HS-5 (cell line): ENCODE measurements around the gene ABI3.

Experiments used
- DNase-seq: peaks from one replicate; pipeline ENCODE4 v3.0.0-alpha.2; 2012; ENCODE audit warnings: low read depth

ABI3 gene

DNA sequence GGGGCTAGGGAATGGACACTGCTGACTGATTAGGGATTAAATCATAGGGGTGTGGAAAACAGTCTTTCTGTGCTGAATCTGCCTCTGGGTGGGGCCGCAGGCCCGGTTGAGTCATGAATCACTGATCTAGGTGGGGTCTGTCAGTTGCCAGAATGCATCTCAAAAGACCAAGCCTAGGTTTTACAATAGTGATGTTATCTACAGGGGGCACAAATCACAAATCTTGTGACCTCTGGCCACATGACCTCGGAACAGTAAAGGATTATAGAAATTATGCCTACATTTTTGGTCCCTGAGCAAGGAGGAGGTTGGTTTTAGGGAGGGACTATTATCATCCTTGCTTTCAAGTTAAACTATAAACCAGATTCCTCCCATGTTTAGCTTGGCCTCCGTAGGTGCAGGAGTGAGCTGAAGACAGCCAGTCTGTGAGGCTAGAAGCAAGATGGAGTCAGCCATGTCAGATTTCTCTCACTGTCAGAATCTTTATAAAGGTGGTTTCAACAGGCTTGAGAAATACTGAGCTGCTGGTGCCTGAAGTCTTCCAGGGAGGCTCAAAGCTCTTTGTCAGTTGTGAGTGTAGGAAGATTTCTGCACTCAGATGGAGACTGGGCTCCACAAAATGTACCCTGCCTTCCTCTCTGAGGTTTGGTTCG, 13.0 kb upstream of the ABI3 start:
- no peak for DNase-seq

DNA sequence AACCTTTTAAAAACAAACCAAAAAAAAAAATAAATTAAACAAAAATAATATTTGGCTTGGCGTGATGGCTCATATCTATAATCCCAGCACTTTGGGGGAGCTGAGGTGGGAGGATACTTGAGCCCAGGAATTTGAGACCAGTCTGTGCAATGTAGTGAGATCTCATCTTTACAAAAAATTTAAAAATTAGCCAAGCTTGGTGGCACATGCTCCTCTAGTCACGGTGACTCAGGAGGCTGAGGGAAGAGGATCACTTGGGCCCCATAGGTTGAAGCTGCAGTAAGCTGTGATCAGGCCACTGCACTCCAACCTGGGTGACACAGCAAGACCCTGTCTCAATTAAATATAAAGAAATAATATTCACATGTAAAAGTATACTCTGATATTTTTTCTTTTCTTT, 12.3 kb upstream of the ABI3 start:
- DNase-seq, result no peak

DNA sequence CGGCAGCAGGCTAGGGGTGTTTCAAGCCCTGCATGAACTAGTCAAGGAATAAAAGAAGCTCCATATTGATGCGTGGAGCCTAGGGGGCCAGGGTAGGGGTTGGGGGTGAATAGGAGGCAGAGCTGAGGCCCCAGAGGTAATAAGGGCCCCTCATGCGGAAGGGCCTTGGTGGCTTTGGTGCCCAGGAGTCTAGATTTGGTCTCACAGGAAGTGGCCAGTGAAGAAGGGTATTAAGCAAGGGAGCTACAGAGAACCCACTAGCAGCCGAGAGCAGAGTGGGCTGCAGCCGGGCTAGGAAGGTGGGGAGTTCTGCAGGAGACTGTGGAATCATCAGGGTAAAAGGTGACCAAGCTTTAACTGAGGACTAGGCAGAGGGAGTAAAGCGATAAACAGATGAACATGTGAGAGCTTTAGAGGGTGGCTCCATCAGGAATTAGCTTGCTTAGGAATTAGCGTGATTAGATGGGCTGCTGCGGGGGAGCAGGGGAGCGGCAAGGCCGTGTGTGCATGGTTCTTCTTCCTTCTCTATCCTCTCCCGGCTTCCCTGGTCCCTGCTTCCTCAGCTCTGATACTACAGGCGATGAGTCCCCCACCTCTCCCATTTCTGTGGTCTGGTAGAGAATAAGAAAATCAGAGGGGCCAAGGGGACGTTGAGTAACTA, 10.0 kb upstream of the ABI3 start:
- DNase-seq, result no peak

DNA sequence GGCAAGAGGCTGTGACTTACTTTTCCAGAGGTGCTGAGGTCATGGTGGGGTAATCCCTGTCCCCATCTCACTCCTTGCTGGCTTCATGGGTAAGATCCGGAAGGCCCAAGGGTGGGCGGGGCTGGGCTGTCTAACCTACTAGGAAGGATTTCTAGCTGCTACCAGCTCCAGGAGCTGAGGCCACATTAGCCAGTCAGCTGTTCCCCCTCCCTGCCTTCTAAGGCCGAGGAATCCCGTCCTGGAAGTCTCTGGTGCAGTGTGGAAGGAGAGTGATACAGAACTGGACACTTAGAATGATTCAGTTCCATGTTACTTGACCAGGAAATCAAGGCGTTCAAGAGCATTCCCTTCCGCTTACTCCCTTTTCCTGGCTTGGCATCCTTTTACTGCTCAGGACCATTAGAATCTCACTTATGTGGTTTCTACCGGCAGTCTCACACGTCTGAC, 9.0 kb upstream of the ABI3 start:
- DNase-seq, result no peak

DNA sequence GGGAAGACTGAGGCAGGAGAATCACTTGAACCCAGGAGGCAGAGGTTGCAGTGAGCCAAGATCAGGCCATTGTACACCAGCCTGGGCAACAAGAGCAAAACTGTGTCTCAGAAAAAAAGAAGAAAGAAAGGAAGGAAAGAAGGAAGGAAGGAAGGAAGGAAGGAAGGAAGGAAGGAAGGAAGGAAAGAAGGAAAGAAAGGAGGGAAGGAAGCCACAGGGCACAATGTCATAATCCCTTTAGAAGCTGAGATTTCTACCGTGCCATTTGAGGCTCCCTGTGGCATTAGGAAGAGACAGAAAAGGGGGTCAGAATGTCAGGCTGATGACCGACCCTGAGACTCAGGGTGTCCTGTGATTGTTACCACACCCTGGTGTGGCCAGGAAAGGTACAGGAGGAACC, 6.7 kb upstream of the ABI3 start:
- DNase-seq, result no peak

DNA sequence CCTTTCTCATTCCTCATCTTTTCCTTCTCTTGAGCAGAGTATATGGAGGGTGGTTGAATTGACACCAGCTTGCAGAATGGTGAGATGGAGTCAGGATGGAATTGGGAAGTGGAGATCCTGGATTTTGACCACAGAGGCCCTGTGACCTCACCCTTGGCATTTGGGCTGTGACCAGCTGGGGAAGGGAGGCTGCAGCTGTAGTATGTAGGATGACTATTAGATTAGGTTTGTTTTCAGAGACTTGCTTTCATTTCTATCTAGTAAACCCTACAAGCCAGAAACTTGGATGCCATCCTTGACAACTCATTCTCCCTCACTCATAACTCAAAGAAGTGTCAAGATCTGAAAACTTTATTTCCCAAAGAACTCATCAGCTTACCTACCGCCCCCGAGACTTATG, 6.0 kb upstream of the ABI3 start:
- no peak for DNase-seq

DNA sequence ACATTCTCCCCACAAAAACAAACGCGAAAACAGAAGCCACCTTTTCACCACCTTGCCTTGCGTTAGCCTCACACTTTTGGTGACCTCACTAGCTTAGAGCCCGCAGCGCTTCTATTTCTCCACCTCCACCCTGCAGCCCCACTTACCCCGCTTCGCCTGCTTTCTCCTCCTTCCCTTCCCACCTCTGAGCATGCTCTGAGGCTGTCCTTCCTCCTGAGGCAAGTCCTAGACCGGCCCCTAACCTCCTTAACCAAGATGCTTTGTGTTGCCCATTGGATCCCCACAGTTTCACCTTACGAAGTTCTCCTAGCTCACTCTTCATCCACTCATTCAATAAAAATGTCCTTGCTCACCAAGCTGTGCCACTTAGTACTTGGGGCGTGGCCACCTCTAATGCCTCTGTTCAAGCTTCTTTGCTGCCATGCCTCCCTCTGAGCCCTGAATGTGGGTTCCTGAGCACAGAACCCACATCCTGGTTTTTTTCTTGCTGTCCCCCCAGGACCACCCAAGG, 1.4 kb upstream of the ABI3 start:
- DNase-seq, result no peak

DNA sequence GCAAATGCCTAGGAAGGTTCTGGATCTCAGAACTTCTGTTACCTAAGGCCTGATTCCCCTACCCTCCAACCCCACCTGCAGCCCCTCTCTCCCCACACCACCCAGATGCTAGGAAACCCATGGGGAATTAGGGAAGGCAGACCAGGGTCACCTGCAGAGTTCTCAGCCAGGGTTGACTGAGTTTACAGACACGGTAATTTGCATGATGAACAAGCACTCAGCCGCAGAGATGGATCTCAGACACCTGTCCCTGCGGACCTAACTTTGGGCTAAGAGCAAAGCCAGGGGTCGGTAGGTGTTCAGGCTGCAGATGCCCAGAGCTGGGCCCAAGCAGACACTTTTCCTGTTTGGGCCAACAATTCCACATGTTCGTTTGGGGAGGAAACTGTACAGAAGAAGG, 2.9 kb downstream of the ABI3 start:
- DNase-seq, result no peak

DNA sequence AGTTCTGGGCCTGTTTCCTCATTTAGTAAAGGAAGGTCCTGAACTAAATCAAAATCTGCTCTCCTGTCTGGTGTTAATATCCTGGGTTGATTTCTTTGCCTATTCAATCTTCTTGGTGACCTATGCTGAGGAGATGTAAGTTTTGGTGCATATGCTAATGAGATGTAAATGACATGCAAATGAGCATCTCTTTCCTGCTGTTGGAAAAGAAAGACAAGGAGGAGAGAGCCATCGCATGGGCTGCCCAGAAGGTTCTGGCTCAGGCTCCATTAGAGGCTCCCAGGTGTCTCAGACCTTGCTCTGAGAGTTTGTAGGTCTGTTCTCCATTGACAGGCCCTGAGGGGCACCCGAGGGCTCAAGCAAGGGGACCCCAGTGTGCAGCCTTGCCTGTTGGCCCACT, 3.3 kb downstream of the ABI3 start:
- DNase-seq, result no peak

DNA sequence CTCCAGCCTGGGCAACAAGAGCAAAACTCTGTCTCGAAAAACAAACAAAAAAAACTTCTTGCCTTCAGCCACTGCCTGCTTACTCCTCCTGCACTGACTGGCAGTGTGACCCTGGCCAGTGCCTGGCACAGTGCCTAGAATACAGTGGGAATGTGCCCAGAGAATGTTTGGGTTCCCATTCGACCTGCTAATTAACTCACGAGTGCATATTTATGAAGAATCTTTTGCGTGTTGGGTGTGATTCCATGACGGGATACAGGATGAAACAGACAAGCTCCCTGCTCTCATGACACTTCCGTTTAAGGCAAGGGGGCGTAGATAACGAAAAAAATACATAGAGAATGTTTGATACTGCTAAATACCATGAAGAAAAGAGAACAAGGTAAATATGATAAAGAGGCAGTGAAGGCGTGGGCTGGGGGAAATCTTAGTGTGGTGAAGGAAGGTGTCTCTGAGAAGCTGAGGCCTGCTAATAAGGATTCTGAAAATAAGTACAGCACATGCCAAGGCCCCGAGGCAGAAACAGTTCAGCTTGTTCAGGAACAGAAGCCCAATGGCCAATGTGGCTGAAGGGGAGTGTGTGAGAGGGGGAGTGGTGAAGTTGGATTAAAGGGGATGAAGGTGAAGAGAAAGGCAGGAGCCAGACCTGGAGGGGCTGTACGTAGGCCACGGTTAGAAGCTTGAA, 4.3 kb downstream of the ABI3 start:
- DNase-seq, result no peak

DNA sequence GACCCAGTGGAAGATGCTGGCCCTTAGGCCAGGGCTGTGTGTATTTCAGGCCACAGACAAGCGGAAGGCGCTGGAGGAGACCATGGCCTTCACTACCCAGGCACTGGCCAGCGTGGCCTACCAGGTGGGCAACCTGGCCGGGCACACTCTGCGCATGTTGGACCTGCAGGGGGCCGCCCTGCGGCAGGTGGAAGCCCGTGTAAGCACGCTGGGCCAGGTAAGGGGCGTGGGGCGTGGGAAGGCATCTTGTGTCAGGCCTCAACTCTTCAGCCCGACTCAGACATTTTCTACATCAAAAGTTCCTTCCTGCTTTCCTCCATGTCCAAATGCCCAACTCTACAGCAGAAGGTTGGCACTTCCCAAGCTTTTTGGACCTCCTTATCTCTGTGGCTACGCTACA, 6.0 kb downstream of the ABI3 start:
- DNase-seq, result no peak

DNA sequence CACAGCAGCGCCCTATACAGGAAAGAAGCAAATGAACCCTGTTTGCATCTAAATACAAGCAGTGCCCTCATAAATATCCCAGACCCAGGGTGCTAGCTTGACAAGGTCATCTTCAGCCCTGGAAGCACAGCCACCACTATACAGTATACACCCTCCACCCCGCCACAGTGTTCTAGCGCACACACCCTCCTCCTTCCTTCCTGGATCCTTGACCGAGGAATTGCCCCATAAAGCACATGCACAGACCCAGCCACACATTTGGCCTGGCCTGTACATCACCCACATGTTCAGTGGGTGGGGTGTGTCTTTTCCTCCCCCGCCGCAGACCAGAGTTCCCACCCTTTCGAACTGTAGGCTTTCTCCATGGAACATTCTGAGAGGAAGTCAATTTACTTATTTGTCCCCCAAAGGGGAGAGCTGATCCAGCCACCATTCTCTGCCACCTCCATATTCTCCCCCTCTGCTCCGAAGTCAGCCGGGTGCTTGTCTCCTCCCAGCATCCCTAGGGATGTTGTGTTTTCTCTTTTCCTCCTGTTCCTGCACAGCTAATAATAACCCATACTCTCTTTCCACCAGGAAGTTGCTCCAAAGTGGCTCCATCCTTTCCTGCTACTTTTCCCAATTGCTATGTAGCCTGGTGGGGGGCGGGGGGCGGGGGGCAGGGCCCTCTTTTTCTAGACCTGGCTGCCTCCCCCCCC, 6.6 kb downstream of the ABI3 start:
- no peak for DNase-seq

DNA sequence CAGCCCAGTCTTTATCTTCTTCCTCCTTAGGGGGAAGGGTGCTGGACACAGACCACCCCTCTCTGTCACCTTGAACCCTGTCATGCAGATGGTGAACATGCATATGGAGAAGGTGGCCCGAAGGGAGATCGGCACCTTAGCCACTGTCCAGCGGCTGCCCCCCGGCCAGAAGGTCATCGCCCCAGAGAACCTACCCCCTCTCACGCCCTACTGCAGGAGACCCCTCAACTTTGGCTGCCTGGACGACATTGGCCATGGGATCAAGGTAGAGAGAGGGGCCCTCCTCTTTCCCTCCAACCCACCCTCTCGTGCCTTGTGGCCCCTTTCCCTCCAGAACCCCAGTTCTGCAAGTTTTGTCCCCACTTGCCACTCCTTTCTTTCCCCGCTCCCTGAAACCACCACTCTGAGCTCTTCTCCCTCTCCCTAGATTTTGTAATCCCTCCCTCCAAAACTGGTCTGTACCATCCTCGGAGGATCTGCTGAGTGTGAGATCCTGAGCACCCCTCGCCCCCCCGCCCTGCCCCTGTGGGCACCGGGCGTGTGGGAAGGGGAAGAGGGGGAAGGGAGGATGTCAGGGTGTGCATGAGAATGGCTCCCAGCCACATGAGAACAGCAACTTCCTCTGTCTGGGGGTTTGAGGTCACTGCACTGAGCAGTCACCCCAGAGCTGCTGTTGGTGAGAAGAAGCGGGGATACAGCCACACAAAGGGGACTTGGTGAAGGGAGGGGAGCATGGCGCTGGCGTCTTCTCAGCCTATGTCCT, 7.3 kb downstream of the ABI3 start:
- no peak for DNase-seq

DNA sequence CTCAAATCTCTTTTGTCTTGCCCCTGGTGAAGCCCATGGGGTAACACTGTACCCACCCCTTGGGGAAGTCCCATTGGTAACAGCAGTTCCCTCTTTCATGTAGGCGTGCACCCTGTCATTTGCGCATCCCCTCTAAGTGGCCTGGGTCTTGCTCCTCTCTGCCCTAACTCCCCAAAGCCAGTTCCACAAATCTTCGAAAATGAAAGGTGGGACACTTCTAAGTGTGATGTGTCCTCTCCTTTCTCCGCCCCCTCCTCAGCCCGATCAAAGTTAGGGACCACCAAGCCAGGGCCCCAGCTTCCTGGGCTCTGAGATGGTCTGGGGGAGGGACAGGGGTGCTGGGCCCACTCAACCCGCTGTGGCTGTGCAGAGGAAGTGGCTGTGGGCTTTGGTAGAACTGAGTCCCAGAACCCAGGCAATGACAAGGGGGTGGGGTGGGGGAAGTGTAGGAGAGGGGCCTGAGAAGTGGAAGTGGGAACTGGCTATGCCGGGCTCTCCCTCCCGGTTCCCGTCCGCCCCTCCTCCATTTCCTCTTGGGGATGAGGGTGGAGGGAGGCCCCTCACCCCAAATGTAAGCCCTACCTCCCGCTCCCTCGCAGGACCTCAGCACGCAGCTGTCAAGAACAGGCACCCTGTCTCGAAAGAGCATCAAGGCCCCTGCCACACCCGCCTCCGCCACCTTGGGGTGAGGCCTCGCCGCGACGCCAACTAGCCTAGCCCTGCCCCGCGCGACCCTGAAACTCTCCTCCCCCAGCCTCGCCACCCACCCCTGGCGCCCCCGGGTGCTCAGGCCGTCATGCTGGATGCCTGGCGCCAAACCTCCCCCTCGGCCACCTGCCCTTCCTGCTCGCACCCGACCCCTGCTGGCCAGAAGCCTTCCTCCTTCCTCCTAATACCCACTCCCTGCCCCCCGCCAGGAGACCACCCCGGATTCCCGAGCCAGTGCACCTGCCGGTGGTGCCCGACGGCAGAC, 8.7 kb downstream of the ABI3 start:
- DNase-seq, result no peak

DNA sequence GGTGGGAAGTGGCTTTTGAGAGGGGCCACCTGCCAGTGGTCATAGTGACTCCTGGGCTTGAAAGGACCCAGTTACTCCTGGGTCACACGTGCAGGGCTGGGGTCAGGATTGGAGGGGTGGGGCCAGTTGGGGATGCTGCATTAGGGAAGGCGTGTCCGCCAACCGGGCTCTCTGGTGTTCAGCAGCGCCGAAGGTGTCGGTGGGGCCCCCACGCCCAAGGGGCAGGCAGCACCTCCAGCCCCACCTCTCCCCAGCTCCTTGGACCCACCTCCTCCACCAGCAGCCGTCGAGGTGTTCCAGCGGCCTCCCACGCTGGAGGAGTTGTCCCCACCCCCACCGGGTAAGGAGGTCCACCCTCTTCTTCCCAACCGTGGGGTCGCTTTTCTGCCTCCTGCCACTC, 9.5 kb downstream of the ABI3 start:
- DNase-seq, result no peak

DNA sequence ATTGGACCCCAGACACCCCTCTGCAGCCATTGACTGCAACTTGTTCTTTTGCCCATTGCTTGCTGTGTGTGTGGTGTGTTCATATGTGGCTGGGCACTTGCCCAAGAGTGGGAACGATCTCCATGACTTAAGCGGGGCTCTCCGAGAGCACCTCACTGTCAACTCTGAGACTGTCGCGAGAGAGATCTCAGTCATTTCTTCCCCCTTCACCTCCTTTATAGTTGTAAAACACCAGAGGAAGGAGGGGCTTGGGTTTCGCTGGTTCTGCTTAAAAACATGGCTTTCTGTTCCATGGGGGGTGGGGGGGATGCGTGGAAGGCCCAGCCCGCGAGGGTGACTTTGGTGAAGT, 12.6 kb downstream of the ABI3 start:
- DNase-seq, result no peak

DNA sequence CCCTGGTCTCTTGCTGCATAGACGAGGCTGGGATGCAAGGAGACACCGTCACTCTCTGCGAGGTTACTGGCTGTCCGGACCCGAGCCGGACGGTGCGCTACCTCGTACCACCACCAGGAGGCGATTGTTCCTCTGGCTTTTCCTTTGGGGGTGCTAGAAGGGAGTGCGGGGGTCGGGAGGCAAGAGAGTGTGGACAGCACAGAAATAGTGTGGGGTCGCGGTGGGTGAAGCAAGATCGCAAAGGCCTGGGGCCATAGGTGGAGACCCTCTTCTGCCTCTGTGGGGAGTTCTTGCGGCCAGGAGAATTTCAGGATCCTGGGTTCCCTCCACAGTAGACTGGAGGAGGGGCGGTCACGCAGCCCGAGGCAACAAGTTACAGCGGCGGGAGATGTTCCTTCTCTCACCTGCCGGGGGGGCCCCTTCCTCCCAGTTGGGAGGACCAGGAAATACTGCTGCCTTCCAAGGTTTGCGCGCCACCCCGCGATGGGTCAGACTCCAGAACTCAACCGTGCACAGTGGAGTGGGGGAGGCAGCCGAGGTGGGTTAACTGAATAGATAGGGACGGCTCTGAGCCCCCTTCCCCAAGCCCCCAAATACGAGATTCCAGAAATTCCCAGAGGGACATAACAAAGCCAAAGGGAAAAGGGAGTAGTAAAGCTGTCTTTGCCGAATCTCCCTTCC, 13.2 kb downstream of the ABI3 start:
- no peak for DNase-seq

DNA sequence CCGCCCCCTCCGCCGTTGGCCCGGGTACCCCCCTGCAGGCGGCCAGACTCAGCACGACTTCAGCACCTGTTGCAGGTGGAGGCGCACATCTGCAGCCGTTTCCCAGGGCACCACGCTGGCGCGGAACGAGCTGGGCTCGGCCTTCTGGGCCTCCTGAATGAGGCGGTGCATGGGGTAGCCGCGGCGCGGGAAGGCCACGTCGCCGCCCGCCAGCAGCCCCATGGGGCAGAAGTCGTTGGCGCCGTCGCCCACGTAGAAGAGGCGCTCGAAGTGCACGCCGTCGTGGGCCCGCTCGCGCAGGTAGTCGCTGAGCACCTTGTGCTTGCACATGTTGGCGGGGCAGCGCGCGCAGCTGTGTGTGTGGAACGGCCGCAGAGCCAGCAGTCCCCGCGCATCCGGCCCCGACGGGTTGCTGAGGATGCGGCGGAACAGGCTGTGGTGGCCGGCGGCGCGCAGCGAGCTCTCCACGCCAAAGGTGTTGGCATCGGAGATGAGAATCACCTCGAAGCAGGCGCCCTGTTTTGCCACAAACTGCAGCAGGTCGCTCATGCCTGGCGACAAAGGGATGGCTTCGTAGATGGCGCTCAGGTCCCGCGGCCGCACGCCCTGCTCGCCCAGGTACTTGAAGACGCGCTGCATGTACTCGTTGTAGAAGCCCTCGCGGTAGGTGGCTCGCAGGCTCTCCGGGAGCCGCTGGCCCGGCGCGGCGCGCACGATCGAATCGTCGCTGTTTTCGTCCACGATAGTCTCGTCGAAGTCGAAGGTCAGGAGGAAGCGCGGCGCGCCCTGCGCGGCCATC, 13.9 kb downstream of the ABI3 start:
- DNase-seq, result no peak

DNA sequence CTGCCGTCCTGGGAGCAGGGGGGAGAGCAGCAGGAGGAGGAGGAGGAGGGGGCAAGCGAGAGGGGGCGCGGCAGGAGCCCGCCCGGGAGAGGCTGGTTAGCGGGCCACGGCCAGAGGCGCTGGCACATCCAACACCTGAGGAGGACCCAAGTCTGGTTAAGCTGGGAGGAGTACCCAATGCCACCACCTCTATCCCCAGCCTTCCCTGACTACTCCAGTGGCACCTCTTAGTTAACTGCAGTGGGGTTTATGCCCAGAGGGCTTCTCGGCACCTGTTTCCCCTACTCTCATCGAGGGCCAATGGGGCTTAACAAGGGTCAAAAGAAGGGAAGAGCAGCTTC, 14.5 kb downstream of the ABI3 start:
- DNase-seq, result no peak
